T-helper 2 cell (primary cell): Measurements from ENCODE around the gene AMIGO2.

Source experiments
- DNase-seq, 5 experiments: peaks; one replicate each; pipeline versions ENCODE4 v3.0.0 to v3.0.0-alpha.2; 2012 to 2022

AMIGO2 gene

GRCh38 chr12:47032644-47033043 is 47.1 kb downstream of the AMIGO2 start:
- DNase-seq, result peak in 2 of 5 experiments; percentile 38 to 69

- DNase-seq, result no peak
Observed at GRCh38 chr12:47029903-47030302, 49.9 kb downstream of the AMIGO2 start.

GRCh38 chr12:47028981-47029708 is 50.6 kb downstream of the AMIGO2 start:
- no peak for DNase-seq

- no peak for DNase-seq
Observed at GRCh38 chr12:47028186-47028585, 51.6 kb downstream of the AMIGO2 start.
